GM18861 (cell line): ENCODE measurements around the gene HRH2.

Experiments
- ATAC-seq: cut with Tn5 transposase; IDR thresholded peaks from one replicate; pipeline ENCODE4 v1.9.1; 2021; ENCODE audit not compliant: unreplicated experiment

The HRH2 gene

DNA sequence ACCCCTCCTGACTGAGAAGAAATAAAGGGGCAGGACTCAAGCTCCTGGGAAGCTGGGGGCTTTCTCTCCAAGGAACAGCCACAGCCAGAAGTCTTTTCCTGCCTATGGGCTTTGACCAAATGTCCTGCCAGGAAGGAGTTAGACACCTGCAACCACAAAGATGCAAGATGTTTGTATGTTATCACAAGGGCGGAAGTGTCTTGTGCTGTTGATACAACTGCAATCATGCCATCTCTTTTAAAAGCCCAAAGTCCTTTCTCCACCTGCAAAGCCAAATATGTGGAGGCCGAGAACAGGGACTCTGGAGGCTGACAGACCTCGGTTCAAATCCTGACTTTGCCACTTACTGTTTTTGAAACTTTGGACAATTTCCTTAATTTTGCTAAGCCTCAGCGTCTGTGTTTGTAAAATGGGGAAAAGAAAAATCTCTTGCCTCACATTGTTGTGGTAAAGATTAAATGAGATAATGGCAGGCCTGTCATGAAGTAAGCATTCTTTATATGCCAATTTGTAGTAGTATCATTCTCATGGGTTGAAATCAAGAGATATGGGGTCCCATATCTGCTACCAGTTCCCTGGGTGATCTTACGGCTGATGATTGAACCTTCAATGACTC, 17.0 kb downstream of the HRH2 start:
- no peak for ATAC-seq

GRCh38 chr5:175675873-175676272, 18.0 kb downstream of the HRH2 start:
- no peak for ATAC-seq

DNA sequence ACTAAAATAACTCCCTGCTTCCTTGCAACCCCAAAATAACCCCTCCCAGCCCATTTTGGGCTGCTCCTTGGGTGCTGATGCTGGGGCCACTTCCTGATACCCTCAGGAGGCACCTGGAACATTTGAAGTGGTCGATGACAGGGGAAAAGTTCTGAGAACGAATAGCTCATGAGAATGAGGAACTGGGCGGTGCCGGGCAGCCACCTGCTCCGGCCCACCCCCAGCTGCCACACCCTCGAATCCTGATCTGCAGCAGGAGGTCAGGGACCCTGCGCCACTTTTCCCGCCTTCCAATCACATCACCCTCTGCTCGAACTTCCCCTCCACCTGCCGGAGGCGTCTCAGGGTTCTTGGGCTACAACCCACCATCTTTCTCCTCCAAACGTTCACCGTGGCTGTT, 19.7 kb downstream of the HRH2 start:
- ATAC-seq = no peak

DNA sequence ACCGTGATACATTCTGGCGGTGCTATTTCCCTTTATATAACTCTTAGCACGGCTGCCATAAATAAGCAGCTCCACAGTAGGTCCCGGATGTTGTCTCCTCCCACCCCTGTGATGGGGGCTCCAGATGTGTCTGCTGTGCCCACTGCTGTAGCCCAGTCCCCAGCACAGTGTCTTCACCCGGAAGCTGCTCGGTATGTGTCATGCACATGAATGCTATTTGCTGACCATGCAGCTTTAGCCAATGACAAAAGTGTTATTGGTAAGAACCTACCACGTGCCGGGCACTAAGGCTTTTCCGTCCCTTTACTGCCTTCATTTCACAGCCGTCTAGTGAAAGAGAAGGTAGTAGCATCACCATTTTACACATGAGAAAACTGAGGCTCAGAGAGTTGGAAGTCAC, 20.2 kb downstream of the HRH2 start:
- no peak for ATAC-seq

- ATAC-seq = no peak
Measured at GRCh38 chr5:175679411-175679810, 21.5 kb downstream of the HRH2 start.

DNA sequence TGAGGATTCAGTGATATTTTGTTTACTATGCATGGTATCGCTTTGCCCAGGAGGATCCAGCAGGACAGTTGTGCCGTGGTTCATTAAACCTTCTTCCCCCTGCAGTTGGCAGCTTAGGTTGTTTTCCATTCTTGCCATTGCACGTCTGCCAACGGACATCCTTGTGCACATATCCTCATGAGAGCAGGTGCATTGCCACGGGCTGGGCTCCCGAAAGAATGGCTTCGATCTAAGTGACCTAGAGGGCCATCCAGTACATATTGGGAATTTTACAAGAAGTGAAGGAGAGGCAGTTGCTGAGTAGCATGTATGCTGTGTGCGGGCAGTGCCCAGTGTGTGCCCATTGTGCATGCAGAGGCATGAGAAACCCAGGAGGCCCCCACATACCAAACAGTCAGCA, 22.1 kb downstream of the HRH2 start:
- ATAC-seq = no peak

- no peak for ATAC-seq
Measured at GRCh38 chr5:175680463-175680862, 22.6 kb downstream of the HRH2 start.

DNA sequence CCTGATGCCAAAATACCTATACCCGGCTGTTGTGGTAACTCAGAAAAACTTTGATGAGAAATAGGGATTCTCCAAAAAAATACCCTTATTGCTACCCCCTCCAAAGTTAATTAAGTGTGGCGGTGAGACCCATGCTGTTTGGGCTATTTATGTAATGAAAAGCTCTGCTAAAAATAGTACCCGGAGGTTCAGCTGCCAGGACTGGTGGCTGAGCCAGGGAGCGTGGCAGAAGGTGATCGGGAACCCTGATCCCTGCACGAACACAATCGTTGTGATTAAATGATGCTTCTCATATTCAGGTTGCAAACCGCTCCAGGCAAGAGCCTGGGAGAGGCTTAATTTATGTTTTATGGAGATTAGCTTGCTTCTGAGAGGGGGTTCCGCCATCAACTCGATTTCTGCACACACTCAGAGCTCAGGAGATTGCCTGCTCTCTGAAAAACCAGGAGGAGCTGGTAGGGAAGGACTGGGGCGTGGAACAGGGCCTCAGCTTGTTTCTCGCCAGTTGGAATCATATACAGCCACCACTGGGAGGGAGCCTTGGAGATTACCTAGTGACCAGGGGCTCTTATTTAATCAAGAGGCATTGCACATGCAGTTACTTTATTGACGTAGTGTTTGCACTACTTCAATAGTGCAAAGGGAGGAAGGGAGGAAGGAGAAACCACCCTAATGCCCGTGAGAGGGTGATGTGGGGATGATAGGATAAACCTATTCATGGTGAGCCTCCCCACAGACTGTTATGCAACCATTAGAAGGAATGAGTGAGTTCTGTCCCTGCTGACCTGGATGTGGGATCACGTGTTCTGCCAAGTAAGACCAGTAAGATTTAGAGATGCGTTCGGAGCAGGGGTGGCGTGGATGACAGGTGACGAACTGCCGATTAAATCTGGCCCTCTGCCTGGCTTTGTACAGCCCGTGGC, 23.4 kb downstream of the HRH2 start:
- no peak for ATAC-seq

DNA sequence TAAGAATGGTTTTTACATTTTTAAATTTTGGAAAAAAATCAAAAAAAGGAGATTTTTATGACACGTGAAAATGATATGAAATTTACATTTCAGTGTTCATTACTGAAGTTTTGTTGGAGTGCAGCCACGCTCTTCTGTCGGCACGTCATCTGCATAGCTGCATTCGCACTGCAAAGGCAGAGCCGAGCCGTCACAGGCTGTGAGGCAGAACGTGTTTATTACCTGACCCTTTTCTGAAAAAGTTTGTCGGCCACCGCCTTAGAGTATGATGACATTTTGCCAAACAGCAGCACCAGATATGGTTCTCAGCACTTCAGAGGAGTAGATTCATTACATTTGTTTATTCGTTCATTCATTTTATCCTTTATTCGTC, 24.1 kb downstream of the HRH2 start:
- no peak for ATAC-seq

GRCh38 chr5:175682664-175683063, 24.8 kb downstream of the HRH2 start:
- ATAC-seq = no peak

GRCh38 chr5:175683231-175683630, 25.4 kb downstream of the HRH2 start:
- no peak for ATAC-seq

GRCh38 chr5:175683921-175684320, 26.1 kb downstream of the HRH2 start:
- no peak for ATAC-seq

DNA sequence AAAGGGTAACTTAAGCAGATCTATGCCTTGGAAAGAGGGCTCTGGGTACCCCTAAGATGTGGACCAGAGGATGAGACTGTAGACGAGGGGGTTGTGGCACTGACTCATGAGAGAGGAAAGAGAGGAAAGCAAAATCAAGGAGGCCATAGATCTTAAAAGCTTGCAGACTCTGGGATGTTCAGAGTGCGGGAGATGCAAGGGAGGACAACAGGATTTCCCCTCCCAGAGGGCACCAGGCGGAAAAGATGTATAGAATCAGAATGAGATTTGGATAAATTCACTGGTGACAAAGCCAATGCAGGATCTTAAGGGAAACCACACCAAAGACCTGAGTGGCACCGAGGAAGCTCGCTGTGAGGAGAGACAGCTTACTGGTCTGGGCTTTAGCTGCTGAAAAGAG, 27.1 kb downstream of the HRH2 start:
- ATAC-seq = no peak

GRCh38 chr5:175685701-175686350, 28.0 kb downstream of the HRH2 start:
- ATAC-seq = no peak

DNA sequence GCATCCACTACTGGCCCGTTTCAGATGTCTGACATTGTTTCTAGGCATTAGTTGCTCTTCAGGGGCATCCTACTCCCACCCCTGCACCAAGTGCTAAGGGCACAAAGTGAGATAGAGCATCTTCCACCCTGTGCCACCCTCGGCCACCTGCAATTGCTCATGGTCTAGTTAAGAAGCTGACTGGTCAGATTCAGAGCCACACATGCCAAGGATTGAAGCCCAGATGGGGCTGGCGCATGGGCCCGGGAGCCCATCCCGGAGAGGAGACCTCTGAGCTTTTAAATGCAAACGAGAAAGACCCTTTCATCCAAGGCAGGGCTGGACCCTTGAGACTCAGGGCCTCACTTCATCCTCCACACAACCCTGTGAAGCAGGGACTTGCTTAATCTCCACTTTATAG, 28.5 kb downstream of the HRH2 start:
- ATAC-seq = no peak

GRCh38 chr5:175686826-175687225, 29.0 kb downstream of the HRH2 start:
- no peak for ATAC-seq

- ATAC-seq = no peak
Measured at GRCh38 chr5:175687231-175687701, 29.4 kb downstream of the HRH2 start.

- ATAC-seq = no peak
Measured at GRCh38 chr5:175688352-175689146, 30.7 kb downstream of the HRH2 start.

- no peak for ATAC-seq
Measured at GRCh38 chr5:175689147-175689991, 31.5 kb downstream of the HRH2 start.

GRCh38 chr5:175690025-175690424, 32.2 kb downstream of the HRH2 start:
- no peak for ATAC-seq
